Stimulated activated CD4-positive, alpha-beta T cell treated with anti-CD3 and anti-CD28 coated beads, Interleukin-4, amount 100 ng/mL, for 1 hour (primary cell): Measurements from ENCODE around the gene NLGN1.

Experiments
- DNase-seq: peaks from one replicate; pipeline ENCODE4 v3.0.0-alpha.2; 2020

NLGN1 gene

DNA sequence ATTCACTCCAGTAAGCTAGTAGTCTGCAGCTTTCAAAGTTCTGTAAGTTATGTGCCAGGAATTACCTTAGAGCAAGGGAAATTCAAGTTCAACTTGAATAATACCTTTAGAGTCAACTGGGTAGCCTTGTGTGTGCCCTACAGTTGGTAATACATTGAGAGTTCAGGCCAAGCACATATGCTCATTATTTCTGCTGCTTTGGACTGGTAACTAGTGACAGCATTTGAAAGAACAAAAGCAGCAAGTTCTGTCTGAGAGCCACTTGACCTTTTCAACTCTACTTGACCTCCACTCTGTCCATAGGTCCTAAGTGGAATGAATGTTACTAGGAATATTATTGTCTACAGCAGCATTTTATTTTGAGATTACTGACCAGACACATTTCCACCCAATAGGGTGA lies 723.5 kb downstream of the NLGN1 start:
- DNase-seq = no peak

DNA sequence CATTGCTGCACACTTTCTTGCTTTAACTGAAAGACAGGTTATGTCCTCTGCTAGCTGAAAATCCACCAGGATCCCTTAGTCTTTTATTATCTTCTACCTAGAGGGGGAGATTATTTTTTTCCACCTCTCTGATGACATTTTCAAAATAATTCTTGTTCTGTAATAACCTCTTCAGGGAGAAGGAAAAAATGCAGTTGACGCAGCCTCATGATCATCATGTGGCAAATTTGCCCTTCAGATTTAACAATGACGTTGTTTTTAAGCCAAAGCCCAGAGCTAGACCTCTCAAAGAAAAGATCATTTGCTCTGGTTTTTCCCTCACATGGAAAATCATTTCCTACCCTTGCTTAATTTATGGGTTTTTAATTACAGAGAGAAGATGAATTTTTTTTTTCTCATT lies 724.9 kb downstream of the NLGN1 start:
- no peak for DNase-seq

DNA sequence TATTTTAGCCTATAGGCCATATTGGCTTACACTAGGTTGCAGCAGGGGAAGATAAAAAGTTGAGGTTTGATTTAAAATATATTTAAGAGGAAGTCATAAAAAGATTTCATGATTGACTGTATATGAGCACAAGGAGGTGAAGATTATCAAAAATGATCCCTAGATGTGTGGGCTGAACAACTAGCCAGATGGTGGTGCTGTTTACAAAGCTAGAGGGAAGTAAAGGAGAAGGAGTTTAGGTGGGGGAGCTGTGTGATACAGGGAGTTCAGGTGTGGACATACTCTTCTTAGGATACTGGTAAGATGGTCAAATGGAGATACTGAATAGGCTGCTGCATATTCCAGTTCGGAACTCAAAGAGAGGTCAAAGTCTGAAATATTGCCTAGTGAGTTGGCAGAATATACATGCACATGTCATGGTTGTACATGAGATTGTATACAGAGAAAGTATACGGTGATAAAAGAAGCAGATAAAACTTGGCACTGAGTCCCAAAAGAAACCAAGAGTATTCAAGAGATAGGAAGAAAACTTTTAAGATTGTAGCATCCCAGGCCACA lies 727.8 kb downstream of the NLGN1 start:
- DNase-seq = no peak

DNA sequence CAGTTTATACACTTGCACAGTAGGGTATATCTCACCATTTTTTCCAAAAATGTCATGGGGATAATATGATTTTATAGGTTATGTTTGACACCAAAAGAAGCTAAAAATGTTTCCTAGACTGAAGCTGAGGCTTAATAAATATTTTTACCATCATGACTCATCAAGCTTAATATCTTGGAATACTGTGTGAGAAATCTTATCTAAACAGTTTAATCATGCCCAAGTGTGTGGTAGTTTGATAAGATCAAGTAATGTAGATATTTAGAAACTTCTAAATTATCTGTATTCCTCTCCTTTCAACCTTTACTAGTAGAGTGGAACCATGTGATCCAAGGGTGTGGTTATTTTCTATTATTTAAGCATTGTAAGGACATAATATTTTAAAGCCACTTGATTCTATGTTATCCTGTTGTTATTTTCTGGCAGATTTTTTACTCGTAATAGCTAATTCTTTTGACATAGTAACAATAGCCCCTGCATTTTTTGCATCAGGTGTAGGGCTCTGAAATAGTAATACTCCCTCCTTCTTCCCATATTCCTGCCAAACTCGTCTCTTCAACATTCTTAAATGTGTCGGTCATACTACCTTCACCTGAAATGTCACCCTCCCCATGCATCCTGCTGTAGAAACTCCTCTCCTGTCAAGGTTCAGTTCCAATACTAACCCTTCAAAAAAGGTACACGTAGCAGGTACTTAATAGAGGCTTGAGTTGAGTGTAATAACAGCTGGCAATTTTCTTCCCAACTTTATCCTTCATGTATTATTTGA lies 729.6 kb downstream of the NLGN1 start:
- no peak for DNase-seq

DNA sequence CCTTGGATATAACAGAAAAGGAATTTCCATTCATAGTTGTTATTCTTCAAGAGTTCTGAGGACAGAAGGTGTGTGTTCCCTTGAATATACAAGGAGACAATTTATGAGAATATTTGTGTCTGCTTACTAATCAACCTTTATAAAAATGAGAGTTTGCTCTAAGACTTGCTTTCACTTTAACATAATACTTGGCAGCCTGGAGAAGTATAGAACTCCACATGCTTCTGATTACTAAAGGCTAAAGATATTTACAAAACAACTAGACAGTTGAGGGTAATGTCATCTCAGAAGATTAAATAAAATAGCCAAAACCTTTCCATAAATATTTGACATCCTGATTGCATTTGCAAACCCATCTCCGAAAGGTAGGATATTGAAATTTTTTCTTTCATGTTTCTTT lies 734.5 kb downstream of the NLGN1 start:
- DNase-seq = no peak

DNA sequence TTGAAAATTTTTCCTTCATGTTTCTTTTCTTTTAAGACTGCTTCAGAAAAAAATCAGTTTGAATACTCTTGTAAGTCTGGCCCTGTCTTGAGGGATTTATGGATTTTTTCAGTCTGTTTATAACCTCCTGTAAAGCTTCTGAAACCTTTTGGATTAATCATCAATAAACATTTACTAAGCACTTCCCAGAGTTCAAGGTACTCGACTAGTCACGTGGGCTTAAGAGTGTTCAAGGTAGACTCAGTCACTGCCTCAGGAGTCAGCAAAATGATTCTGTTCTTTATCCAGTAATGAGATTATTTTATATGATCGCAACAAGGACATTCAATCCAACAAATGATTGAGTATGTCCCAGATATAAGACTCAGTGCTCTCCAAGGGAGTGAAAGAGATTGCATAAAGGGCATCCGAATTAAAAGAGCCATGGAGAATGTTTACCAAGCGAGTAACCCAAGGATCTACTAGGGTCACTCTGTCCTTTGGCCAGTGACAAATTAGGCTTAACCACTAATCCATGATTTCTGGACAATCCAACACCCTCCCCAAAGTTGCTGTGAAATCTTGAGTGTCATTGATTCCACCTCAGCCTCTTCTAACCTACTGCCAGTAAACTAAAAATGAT lies 735.0 kb downstream of the NLGN1 start:
- no peak for DNase-seq

DNA sequence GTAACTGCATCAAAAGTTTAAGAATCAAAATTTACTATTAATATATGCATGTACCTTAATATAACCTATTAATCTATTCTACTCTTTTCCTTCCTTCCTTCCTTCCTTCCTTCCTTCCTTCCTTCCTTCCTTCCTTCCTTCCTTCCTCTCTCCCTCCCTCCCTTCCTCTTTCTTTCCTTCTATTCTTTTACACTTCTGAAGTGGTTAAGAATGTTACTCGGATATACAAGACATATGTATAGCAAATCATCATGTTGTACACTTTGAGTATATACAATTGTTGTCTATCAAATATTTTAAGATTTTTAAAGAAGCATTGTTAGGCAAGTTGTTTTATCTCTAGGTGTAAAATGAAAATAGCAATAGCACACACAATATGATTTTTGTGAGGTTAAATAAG lies 748.5 kb downstream of the NLGN1 start:
- no peak for DNase-seq

DNA sequence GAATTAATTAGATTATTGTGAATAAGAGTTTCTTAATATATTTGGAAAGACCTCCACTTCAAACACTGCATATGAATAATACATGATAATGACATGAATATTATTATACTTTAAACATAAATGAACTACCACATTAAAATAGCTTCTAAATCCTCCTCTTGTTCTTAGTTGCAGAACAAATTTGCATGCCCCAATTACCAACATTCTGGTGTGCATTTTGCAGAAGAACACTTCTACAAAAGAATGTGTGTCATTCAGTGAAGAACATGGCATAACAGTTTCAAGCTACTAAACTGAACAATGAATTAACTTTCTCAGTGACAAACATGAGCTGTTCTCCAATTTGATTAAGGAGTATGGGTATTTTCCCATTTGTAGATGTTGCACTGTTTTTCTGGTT lies 750.3 kb downstream of the NLGN1 start:
- no peak for DNase-seq

DNA sequence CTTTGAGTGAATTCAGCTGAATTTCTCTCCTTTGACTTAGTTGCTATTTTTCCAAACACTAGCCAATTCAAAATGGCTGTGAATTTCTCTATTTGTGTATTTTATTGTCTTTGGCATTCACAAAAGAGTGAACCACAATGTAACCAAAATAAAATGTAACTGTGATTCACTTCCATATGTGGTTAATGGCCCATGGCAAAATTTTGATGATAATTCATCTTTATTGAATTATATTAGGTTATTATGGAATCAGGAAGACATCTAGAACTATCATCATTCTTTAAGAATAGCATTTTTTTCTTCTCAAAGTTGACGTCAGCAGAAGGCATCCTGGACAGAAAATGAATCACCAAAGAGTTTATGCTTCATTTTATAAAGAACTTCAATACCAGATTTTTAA lies 756.3 kb downstream of the NLGN1 start:
- no peak for DNase-seq

DNA sequence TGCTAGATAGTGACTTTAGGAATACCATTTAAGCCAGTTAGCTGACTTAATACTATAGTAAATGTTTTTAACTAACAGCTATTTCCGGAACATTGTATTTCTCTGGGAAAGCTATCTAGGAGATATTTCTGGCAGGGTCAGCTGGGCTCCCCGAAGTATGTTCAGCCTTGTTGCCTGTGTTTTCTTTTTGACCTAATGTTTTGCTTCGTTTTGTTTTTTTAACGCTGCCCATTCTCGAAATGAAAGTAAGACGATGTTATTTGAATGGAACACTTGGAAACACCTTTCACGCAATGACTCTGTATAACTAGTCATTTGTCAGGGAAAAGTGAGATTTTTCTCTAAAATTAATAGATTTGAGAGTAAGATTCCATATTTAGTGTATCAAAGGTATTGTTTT lies 758.7 kb downstream of the NLGN1 start:
- no peak for DNase-seq

DNA sequence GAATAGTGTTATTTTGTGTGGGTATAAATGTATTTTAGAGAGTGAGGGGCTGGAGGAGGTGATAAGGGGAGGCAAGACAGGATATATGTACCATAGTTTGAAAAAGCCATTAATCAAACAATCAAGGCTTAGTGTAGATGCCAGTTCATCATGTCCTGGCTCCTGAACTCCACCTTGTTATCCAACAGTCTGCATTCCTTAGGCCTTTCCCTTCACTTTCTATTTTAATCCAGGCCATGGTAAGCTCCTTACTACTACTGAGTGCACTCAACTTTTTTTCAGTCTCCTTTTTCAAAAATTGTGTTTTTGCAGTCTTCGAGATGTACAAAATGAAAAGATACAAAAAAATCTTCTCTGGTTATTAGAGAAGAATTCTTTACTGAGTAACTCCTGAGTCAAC lies 761.1 kb downstream of the NLGN1 start:
- no peak for DNase-seq

DNA sequence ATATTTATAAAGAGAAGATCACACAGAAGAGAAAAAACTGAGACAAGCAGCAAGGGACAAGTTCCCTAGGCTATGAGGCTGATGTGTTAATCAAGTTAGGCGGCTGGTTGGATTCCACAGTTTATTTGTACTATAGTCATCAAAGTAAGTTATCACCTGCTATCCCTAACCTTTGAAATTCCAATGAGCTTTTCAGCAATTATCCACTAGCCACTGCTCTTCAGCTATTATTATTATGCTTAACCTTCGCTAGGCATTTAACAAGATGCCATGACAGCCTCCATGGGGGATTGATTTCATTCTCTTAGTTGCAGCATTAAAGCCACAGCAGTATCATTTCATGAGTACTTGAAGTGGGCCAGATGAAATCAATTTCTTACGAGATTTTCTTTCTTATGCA lies 762.1 kb downstream of the NLGN1 start:
- no peak for DNase-seq

DNA sequence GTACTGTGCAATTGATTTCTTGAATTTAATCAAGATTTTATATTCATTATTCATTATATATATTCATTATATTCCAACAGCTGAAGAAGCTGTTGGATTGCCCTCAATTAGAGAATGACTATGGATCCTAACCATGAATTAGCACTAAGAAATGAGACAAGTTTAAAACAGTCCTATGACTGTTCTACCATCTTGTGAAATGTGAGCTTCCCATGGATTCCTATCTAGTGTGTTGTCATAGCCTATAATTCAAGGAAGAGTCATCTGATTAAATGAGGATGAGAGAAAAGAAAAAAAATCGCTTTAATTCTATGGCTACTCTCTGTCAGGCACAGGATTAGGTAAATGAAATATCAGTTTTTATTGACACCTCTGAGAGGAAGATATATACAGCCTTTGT lies 765.0 kb downstream of the NLGN1 start:
- no peak for DNase-seq

DNA sequence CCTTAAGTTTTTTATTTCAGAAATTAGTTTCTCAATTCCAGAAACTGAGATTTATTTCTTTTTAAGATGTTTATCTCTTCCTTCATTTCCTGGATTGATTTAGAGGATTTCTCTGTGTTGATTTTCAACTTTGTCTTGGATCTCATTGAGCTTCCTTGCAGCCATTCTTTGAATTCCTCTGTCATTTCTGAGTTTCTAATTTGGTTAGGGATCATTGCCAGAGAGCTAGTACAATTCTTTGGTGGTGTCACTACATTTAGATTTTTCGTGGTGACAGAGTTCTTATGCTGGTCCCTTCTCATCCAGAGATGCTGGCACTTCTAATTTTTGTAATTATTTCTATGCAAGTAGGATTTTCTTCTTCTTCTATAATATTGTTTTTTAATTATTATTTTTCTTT lies 770.5 kb downstream of the NLGN1 start:
- no peak for DNase-seq

DNA sequence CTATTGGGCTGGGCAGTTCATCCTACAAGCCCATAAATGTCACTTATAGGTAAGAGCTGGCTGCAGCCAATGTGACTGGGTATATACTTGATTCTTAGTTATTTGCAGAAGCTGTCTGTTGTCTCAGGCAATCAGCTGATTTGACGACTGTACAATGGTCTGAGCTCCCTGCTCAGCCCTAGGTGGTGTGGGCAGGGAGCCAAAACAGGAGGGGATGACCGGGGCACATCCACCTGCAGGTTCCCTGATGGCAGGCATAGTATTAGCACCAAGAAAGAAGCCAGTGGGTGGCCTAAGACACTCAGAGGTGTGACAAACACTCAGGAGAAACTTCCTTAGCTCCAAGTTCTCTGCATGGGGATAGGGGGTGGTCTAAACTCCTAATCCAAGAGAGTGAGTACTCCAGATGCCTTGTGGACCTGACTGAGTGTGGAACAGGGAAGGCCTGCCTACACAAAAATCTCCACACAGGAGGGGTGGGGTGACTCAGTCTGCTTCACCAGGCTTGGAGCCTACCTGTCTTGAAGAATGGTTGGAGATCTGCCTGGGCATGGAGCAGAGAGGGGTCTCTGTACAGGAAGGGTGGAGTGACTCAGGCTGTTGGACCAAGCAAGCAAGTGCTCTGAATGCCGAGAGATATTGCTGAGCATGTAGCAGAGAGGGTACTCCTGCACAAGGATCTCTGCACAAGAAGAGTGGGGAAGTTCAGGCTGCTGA lies 771.2 kb downstream of the NLGN1 start:
- DNase-seq = no peak

DNA sequence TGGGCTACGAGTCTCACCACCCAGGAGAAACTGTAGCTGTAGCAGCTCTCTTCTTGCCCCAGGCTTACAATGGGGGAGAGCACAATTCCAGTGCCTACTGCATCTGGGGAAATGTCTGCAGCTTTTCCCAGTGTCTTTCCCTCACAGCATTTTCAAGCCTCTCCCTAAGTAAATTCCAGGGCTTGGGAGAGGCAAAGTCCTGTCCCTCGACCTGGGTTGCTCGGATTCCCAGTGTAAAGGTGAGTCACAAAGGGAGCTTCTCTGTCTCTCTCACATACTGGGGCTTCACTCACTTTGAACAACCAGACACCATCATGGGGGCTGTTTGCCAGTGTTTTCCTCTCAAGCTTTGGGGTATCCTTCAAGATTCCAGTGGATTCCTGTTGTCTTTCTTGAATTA lies 772.2 kb downstream of the NLGN1 start:
- no peak for DNase-seq

DNA sequence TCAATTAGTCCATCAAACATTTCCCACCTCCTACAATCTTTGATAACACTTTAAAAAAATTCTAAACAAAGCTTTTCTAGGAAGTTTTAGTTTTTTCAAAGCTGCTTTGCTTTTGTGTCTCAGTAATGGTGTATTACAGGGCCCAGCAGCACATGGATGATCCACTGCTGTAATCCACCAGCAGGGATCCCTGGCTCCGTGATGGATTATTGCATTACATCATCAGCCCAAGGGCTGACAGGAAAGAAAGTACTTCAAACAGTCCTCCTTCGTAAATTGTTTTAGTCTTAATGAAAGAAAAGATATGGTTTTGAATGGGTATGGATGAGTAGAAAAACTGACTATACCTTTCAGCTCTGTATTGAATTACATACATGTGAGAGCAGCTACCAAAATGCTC lies 772.7 kb downstream of the NLGN1 start:
- no peak for DNase-seq

DNA sequence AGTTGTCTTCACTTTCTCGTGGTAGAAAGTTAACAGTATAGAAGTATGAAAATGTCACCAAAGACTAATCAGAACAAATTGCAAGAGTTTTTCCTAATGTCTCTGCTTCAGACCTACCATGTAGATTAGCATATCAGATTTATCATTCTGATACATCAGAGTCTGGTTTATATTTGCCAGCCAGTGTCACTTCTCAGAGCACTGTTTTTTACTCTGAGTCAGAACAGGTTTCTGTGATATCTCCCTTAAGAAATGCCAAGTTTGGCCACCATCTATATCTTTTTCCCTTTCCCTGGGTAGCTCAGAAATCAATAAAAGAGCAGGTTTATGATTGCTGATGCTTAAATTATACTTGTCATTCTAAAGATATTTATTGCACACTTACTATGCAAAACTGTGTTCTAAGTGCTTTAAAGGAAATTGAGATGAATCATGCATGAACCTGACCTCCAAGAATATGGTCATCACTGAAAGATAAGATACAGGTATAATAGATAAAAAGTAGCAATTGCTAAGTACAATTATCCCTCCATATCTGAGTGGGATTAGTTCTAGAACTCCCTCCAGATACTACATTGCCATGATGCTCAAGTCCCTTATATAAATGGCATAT lies 788.9 kb downstream of the NLGN1 start:
- no peak for DNase-seq

DNA sequence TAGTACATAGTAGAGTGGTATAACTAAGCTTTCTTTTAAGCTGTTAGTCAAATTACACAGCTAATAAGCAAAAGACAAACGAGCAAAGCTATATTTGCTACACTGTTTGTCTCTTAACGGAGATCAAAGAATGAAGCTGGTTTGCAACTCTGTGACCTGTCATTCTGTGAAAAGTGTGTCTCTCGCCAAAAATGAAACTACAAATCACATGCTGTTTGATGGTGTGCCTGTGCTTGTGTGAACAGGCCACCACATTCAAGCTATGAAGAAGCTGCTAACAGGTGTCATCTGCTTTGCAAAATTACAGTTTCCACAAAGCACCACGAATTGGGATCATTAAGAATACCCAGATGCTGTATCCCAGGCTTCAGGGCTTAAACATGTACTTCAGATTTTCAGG lies 793.8 kb downstream of the NLGN1 start:
- no peak for DNase-seq

DNA sequence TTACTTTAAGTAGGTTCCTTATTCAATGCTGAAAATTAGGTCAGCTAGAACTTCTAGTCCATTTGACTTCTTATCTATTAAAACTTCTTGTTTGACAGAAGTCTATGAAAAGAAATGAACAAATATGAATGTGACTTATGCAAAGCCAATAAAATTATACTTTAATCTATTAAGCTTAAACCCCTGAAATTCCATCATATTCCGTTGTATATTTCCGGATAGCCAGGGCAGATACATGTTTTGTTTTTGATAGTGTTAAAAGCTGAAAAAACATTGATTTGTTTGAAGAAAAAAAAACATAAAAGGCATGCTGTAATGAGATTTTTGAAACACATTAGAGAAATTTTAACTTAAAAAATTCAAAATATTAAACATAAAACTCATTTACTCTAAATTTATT lies 794.4 kb downstream of the NLGN1 start:
- no peak for DNase-seq

DNA sequence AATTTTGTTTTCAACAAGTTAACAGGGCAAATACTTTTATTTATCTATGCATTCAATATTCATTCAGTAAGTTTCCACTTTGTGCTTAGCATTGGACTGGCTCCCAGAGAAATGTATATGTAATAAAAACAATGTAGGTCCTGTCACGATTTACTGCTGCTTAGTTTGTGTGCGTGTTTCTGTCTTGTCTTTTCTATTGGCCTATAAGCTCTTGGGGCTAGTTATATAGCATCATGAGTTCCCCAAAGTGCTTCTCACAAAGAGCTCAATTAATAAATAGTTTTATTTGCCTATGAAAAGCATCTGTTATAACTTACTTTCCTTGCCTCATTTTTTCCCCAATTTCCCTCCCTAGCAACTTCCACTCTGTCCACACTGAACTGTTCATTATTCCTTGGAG lies 794.9 kb downstream of the NLGN1 start:
- no peak for DNase-seq

DNA sequence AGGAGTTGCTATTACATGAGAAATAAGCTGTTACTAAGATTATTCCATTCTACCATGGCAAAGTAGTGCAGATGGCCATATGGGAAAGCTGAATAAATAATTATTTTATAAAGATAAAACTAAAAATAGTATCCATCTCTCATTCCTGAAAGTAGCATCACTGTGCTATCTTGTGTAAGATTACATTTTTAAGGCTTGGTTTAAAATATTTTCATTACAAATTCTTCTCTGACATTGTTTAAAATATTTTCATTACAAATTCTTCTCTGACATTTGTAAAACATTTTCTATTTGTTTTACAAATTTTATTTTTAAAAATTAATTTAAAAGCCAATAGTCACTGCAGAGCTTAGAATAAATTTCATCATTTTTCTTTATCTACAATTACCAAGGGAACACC lies 796.1 kb downstream of the NLGN1 start:
- DNase-seq = no peak

DNA sequence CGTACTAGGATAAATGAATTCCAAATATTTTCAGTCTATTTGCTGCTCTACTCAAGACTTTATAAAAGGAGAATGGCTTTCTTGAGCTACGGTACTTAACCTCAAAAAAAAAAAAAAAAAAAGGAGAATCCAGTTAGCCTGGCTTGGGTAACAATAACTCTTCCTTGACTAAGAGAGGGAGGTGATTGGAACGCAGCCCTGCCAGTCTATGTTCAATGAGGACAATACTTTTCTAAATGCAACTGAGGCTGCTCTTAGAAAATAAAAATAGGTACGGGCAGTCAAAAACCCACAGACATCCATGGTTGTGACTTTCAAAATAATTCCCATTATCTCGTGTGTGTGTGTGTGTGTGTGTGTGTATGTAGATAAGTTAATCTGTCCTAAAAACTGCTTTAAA lies 799.9 kb downstream of the NLGN1 start:
- no peak for DNase-seq

DNA sequence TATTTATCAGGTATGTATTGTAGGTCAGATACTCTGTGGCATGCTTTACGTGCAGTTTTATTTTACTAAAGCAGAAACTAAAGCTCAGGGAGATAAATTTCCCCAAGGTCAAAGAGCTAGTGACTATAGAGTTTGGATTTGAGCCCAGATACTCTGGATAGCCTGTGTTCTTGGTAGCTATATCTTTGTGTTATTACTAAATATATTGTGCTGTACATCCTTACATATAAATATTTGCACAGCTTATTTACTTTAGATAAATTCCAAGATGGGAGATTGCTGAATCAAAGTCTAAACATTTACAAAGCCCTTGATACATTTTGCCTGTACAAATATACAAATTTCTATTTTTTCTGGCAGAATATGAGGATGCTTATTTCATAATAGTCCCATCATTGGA lies 800.7 kb downstream of the NLGN1 start:
- DNase-seq = no peak
